Renal pelvis (tissue), 4 donors: Measurements from ENCODE around the gene PHLDA2. TPM values are rescaled to one million over a fixed set of nuclear protein-coding genes. Genes with fewer than 3 reads are reported as not detected.
"Not testable (repeated sequence)": the region's sequence is repeated elsewhere in the genome, so short reads cannot be mapped to it uniquely, and the experiment has no call there.

Experiments
- DNase-seq: peaks from one replicate; pipeline ENCODE4 v3.0.0-alpha.2; 2013
- polyA plus RNA-seq, 3 donors: library from polyadenylated mRNA; unstranded; fragments of 120-200 nt; gene quantifications; one replicate each; pipeline ENCODE4 v1.2.1, GENCODE V29; 2013; ENCODE audit not compliant: insufficient read length in 3 of 3

Gene PHLDA2
- polyA plus RNA-seq, 3 donors, result 1.0 to 1.7 (median 1.1) TPM

GRCh38 chr11:2947744-2948143, 18.5 kb upstream of the PHLDA2 start:
- no peak for DNase-seq

- DNase-seq, result no peak
Measured at GRCh38 chr11:2945757-2946287, 16.6 kb upstream of the PHLDA2 start.

- DNase-seq, result peak; percentile 77
Measured at GRCh38 chr11:2945031-2945756, 16.0 kb upstream of the PHLDA2 start.

- no peak for DNase-seq
Measured at GRCh38 chr11:2944530-2944929, 15.3 kb upstream of the PHLDA2 start.

GRCh38 chr11:2943711-2944118, 14.5 kb upstream of the PHLDA2 start:
- no peak for DNase-seq

GRCh38 chr11:2942872-2943710, 13.9 kb upstream of the PHLDA2 start:
- no peak for DNase-seq

- DNase-seq, result no peak
Measured at GRCh38 chr11:2942447-2942846, 13.2 kb upstream of the PHLDA2 start.

GRCh38 chr11:2940921-2941821, 12.0 kb upstream of the PHLDA2 start:
- no peak for DNase-seq

- no peak for DNase-seq
Measured at GRCh38 chr11:2940147-2940920, 11.1 kb upstream of the PHLDA2 start.

- not testable (repeated sequence) for DNase-seq
Measured at GRCh38 chr11:2938458-2939418, 9.5 kb upstream of the PHLDA2 start.

GRCh38 chr11:2937641-2938457, 8.6 kb upstream of the PHLDA2 start:
- not testable (repeated sequence) for DNase-seq

GRCh38 chr11:2934611-2935239, 5.5 kb upstream of the PHLDA2 start:
- DNase-seq, result no peak

GRCh38 chr11:2934021-2934550, 4.9 kb upstream of the PHLDA2 start:
- DNase-seq, result no peak

- no peak for DNase-seq
Measured at GRCh38 chr11:2933375-2934020, 4.3 kb upstream of the PHLDA2 start.

GRCh38 chr11:2932850-2933251, 3.6 kb upstream of the PHLDA2 start:
- DNase-seq, result no peak

GRCh38 chr11:2931771-2932738, 2.8 kb upstream of the PHLDA2 start:
- DNase-seq, result no peak

GRCh38 chr11:2931420-2931746, 2.2 kb upstream of the PHLDA2 start:
- DNase-seq, result no peak
